Testis (tissue), 3 donors: ENCODE data around the gene TDRD9. TPM values are rescaled to one million over a fixed set of nuclear protein-coding genes. Genes with fewer than 3 reads are reported as not detected.
"Not testable (repeated sequence)": the region's sequence is repeated elsewhere in the genome, so short reads cannot be mapped to it uniquely, and the experiment has no call there.

ENCODE experiments used
- DNase-seq: peaks from one replicate; pipeline ENCODE4 v3.0.0-alpha.2; 2019
- H3K27ac ChIP-seq, 2 donors: fragments of 200-600 bp; sonication (generic); one replicate each; pipeline ENCODE4 v1.5.1; 2019
- H3K27me3 ChIP-seq: fragments of 200-600 bp; sonication (generic); one replicate; pipeline ENCODE4 v1.5.1; 2019
- H3K36me3 ChIP-seq: fragments of 200-600 bp; sonication (generic); one replicate; pipeline ENCODE4 v1.5.1; 2017; ENCODE audit warnings: low read depth; ENCODE audit errors: missing control alignments
- H3K4me1 ChIP-seq: fragments of 200-600 bp; sonication (generic); one replicate; pipeline ENCODE4 v1.5.1; 2019
- H3K4me3 ChIP-seq, 2 donors: fragments of 200-600 bp; sonication (generic); one replicate each; pipeline ENCODE4 v1.5.1; 2017 to 2019
- H3K9me3 ChIP-seq: fragments of 200-600 bp; sonication (generic); one replicate; pipeline ENCODE4 v1.5.1; 2017
- POLR2A ChIP-seq: fragments of 450-650 bp; IDR thresholded peaks from one replicate; pipeline ENCODE4 v1.6.1; 2017; ENCODE audit warnings: antibody characterized with exemption, mild to moderate bottlenecking, moderate library complexity
- WGBS, 2 donors: methylation state at CpG; one replicate each; pipeline ENCODE4 v1.1.5; 2018; 5-methylcytosine and 5-hydroxymethylcytosine counted together
- intact Hi-C: fragments of 100-400 bp; cut with DNase I; formaldehyde crosslinking; loops from one replicate; pipeline ENCODE4 v1.15.1; 2023; ENCODE audit warnings: low total_unique reads
- polyA plus RNA-seq: library from polyadenylated mRNA; stranded (reverse); fragments of 350-450 nt; fragmentation: Illumina TruSeq; extraction: RNeasy Lipid Tissue Mini Kit (QIAGEN cat#74804); gene quantifications from one replicate; pipeline ENCODE4 v1.2.3, GENCODE V29; 2014; ENCODE audit warnings: low read depth, low replicate concordance; ENCODE audit not compliant: insufficient read depth
- total RNA-seq, 2 donors: library from RNA; depleted of rRNA; stranded (reverse); fragments of >200 nt; gene quantifications; one replicate each; pipeline ENCODE4 v1.2.3, GENCODE V29; 2016
- TF ChIP-seq, protein P1 (sequence below), 3 experiments: fragments of 450-650 bp in 2 of 3; fragments of 200-600 bp in 1 of 3; sonication (generic) in 1 of 3; IDR thresholded peaks; one replicate each; pipeline ENCODE4 v1.5.1; 2016 to 2019; ENCODE audit warnings: antibody characterized with exemption in 3 of 3, mild to moderate bottlenecking in 2 of 3, moderate library complexity in 1 of 3

TDRD9 gene
- total and polyA plus RNA-seq, 3 donors from 2014 or later, result 41.8 to 72.8 (median 68.5) TPM

DNA sequence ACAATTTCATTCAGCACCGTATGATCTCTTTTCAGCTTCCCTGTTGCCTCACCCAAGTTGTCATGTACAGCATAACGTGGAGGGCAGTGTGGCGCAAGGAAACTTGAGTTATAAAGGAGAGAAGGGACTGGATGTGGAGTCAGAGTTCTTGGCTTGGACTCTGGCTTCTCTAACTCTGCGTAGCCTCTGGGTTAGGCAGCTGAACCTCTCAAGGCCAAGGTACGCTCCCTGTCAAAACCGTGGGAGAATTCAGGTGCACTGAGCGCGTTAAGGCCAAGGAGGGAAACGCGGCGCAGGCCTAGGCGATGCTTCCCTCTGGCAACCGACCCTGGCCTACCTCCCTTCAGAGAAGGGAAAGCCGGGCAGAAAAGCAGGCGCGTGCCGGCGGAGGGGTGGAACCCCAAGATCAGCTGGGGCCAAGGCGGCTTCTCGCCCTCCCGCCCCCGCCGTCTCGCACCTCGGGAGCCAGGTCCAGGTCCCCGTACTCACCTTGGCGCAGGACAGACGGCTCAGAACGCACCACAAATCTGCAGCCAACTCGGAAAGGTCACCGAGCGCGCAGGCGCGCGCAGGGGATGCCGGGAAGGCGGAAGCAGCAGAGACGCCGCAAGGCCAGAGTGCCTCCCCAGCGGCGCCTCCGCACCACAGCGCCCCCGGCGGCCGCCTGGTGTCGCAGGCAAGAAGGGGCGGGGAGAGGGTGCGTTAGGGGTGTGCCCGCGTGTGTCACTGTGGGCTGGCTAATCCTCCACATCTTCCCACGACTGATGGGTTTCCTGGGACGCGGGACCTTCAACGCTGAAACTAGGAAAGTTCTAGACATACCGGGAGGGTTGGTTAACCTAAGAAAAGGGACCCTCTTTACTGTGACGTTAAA, 7.0 kb upstream of the TDRD9 start:
- intact Hi-C loops, result no loop called here
- WGBS, 2 donors, result 0 to 2% methylated on average over 11 to 50 of the region's 58 CpGs
- no peak for TF ChIP-seq POLR2A
- TF ChIP-seq, protein P1, sequence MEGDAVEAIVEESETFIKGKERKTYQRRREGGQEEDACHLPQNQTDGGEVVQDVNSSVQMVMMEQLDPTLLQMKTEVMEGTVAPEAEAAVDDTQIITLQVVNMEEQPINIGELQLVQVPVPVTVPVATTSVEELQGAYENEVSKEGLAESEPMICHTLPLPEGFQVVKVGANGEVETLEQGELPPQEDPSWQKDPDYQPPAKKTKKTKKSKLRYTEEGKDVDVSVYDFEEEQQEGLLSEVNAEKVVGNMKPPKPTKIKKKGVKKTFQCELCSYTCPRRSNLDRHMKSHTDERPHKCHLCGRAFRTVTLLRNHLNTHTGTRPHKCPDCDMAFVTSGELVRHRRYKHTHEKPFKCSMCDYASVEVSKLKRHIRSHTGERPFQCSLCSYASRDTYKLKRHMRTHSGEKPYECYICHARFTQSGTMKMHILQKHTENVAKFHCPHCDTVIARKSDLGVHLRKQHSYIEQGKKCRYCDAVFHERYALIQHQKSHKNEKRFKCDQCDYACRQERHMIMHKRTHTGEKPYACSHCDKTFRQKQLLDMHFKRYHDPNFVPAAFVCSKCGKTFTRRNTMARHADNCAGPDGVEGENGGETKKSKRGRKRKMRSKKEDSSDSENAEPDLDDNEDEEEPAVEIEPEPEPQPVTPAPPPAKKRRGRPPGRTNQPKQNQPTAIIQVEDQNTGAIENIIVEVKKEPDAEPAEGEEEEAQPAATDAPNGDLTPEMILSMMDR (IDR thresholded peaks at IDR 0.05), result peak; percentile 96 to 99 (median 98)
- Histone ChIP-seq H3K4me1 (peaks cover 6% of the 10 kb centered on the region), H3K27ac (peak overlapping the region; percentile 34 to 79), H3K36me3 (no peaks in the 10 kb centered on the region), H3K27me3 (no peaks in the 10 kb centered on the region), H3K9me3 (no peaks in the 10 kb centered on the region), H3K4me3 (peak overlapping the region; percentile 87 to 95)
- peak; percentile 92 for DNase-seq

DNA sequence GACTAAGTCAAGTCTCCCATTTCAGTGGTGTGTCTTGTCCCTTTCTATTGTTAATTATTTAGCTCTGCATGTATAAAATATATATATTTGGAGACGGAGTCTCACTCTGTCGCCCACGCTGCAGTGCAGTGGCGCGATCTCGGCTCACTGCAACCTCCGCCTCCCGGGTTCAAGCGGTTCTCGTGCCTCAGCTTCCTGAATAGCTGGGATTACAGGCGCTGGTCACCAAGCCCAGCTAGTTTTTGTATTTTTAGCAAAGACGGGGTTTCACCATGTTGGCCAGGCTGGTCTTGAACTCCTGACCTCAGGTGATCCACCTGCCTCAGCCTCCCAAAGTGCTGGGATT, 6.4 kb upstream of the TDRD9 start:
- H3K27me3 ChIP-seq, H3K9me3 ChIP-seq, H3K4me1 ChIP-seq, DNase-seq, H3K36me3 ChIP-seq, intact Hi-C loops, H3K27ac ChIP-seq: not testable (repeated sequence)
- peak overlapping the region; percentile 87 to 95 for H3K4me3 ChIP-seq
- 50 to 60% methylated on average over 12 of the region's 12 CpGs for WGBS, 2 donors

DNA sequence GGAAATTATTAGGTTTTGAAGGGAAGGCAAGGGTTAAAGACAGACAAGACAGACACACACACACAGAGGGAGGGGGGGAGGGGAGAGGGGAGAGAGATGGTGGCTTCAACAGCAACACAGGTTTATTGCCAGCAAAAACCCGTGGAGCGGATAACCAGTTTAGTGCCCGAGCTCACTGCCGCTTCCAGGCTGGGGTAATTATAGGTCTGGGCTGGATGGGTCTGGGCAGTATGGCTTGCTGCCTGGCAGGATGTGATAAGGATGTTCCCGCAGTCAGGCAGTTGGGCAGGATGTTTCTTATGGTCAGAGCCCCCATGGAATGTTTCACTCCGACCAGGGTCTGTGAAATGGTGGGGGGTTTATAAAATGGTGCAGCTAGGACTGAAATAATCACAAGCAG, 4.4 kb upstream of the TDRD9 start:
- no peaks in the 10 kb centered on the region for H3K9me3 ChIP-seq
- intact Hi-C loops, result no loop called here
- H3K27ac ChIP-seq, result no peak overlapping the region
- DNase-seq, result no peak
- H3K4me3 ChIP-seq, result no peak overlapping the region
- TF ChIP-seq, protein P1 (IDR thresholded peaks at IDR 0.05), result no peak
- no peak for TF ChIP-seq POLR2A
- no peaks in the 10 kb centered on the region for H3K27me3 ChIP-seq
- H3K36me3 ChIP-seq, result no peaks in the 10 kb centered on the region
- H3K4me1 ChIP-seq, result peaks cover 6% of the 10 kb centered on the region
- WGBS, 2 donors, result 13 to 39% methylated on average over 6 of the region's 6 CpGs

- Histone ChIP-seq H3K27me3 (no peaks in the 10 kb centered on the region), H3K9me3 (no peaks in the 10 kb centered on the region), H3K36me3 (no peaks in the 10 kb centered on the region), H3K4me3 (no peak overlapping the region), H3K4me1 (peaks cover 5% of the 10 kb centered on the region), H3K27ac (no peak overlapping the region)
- WGBS, 2 donors, result 82 to 95% methylated on average over 5 of the region's 5 CpGs
- DNase-seq, result no peak
- intact Hi-C loops, result no loop called here
- TF ChIP-seq, protein P1 (IDR thresholded peaks at IDR 0.05), result no peak
Measured at GRCh38 chr14:103925316-103925715, 2.9 kb upstream of the TDRD9 start.

DNA sequence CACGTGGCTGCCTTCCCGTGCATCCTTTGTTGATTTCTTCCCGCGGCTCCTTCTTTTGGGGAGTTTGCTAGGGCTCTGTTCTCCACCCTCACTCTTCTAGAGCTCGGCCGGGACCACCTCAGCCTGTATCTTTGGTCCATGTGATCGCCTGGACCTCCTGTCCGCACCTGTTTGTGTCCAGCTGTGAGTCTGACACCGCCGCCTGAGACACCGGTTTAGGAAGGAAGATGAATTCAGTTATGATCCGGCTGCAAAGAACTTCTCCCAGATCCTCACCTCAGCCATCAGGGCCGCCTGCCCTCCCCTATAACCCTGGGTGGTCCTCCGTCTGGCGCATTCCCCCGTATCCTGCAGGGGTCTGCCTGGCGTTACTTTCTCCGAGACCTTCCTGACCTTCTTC, 690 bp upstream of the TDRD9 start:
- H3K36me3 ChIP-seq, result no peaks in the 10 kb centered on the region
- no peaks in the 10 kb centered on the region for H3K27me3 ChIP-seq
- no peak for TF ChIP-seq POLR2A
- TF ChIP-seq, protein P1 (IDR thresholded peaks at IDR 0.05), result no peak
- no peaks in the 10 kb centered on the region for H3K4me1 ChIP-seq
- peak overlapping the region; percentile 45 to 63 for H3K4me3 ChIP-seq
- WGBS, 2 donors, result 65 to 82% methylated on average over 18 of the region's 18 CpGs
- intact Hi-C loops, result no loop called here
- H3K9me3 ChIP-seq, result no peaks in the 10 kb centered on the region
- peak overlapping the region in 1 of 2 donors; percentile 26 for H3K27ac ChIP-seq
- no peak for DNase-seq
